HCT116 (cell line): ENCODE measurements around the gene BAX. TPM values are rescaled to one million over a fixed set of nuclear protein-coding genes. Genes with fewer than 3 reads are reported as not detected.

ENCODE experiments used
- ATAC-seq: fragments of 200-7000 bp; cut with Tn5 transposase; 2 replicates; pipeline ENCODE4 v1.9.1; 2020; ENCODE audit warnings: mild to moderate bottlenecking, moderate library complexity
- BruUV-seq: library from RNA; stranded (reverse); fragments of 400-500 nt; replicated peaks from 2 replicates; lab custom pipeline; 2021; lab: Mats Ljungman, UMichigan
- CTCF ChIA-PET: fragments of 300-600 bp; sonication (Branson Sonifier 250); formaldehyde crosslinking; loops from one replicate; lab custom pipeline; 2021; ENCODE audit warnings: antibody characterized with exemption; lab: Charles Lee
- POLR2A ChIA-PET: fragments of 300-600, 350-600 bp; sonication (Branson Sonifier 250); formaldehyde crosslinking; loops from one replicate; lab custom pipeline; 2021; ENCODE audit warnings: antibody characterized with exemption; lab: Charles Lee
- RAD21 ChIA-PET, 2 experiments: fragments of 300-600 bp; sonication (Branson Sonifier 250); formaldehyde crosslinking; loops; one replicate each; lab custom pipeline; 2023; ENCODE audit warnings: low total read pairs in 2 of 2; ENCODE audit not compliant: uncharacterized antibody in 2 of 2, unreplicated experiment in 2 of 2, low non-redundant PET in 1 of 2; lab: Charles Lee
- DNase-seq: peaks from one replicate; pipeline ENCODE4 v3.0.0-alpha.2; 2010; ENCODE audit warnings: low read depth, low spot score
- H2AFZ ChIP-seq: fragments of 200-600 bp; shearing (Covaris generic), sonication (generic); 2 replicates; pipeline ENCODE4 v1.6.1; 2017; ENCODE audit warnings: low read depth, mixed run types, mixed read lengths, antibody characterized with exemption, low read length; ENCODE audit not compliant: poor library complexity, severe bottlenecking
- H3K27ac ChIP-seq: 2 replicates; pipeline ENCODE4 v1.5.1; 2012; ENCODE audit warnings: low read depth, low read length
- H3K27me3 ChIP-seq: fragments of 200-600 bp; sonication (generic); 2 replicates; pipeline ENCODE4 v1.6.1; 2016; ENCODE audit warnings: mixed run types, low read length, mixed read lengths; ENCODE audit not compliant: insufficient read depth
- H3K36me3 ChIP-seq, 2 experiments: fragments of 200-500 bp in 1 of 2; fragments of 200-600 bp in 1 of 2; sonication (Bioruptor generic) in 1 of 2; sonication (generic) in 1 of 2; 2 replicates each; pipeline versions ENCODE4 v1.5.1 to v1.6.1; 2014 to 2016; ENCODE audit warnings: low read length in 2 of 2, inconsistent platforms in 1 of 2, mixed read lengths in 1 of 2, mixed run types in 1 of 2; ENCODE audit not compliant: insufficient read depth in 2 of 2, control insufficient read depth in 1 of 2
- H3K4me1 ChIP-seq, 2 experiments: fragments of 200-600 bp in 1 of 2; sonication (generic) in 1 of 2; 2 replicates each; pipeline versions ENCODE4 v1.5.1 to v1.6.1; 2012 to 2017; ENCODE audit warnings: low read length in 2 of 2, inconsistent platforms in 1 of 2, mild to moderate bottlenecking in 1 of 2, mixed read lengths in 1 of 2, mixed run types in 1 of 2, moderate library complexity in 1 of 2; ENCODE audit not compliant: insufficient read depth in 2 of 2, control insufficient read depth in 1 of 2
- H3K4me2 ChIP-seq: fragments of 200-600 bp; sonication (generic); 2 replicates; pipeline ENCODE4 v1.6.1; 2017; ENCODE audit warnings: mixed run types, low read length, mixed read lengths
- H3K4me3 ChIP-seq, 2 experiments: fragments of 200-600 bp in 1 of 2; sonication (generic) in 1 of 2; replicated peaks in 1 of 2; 2 replicates each; pipeline ENCODE4 v1.5.1; 2011 to 2016; ENCODE audit warnings: low read length in 2 of 2, control low read depth in 1 of 2, low read depth in 1 of 2, mild to moderate bottlenecking in 1 of 2, mixed read lengths in 1 of 2, mixed run types in 1 of 2
- H3K79me2 ChIP-seq: fragments of 200-600 bp; sonication (generic); 2 replicates; pipeline ENCODE4 v1.6.1; 2017; ENCODE audit warnings: mild to moderate bottlenecking, mixed run types, low read length, moderate library complexity, mixed read lengths; ENCODE audit not compliant: insufficient read depth
- H3K9ac ChIP-seq: fragments of 200-600 bp; sonication (generic); 2 replicates; pipeline ENCODE4 v1.6.1; 2016; ENCODE audit warnings: low read length, mixed read lengths
- H3K9me2 ChIP-seq: fragments of 200-600 bp; sonication (generic), shearing (Covaris generic); 2 replicates; pipeline ENCODE4 v1.6.1; 2017; ENCODE audit warnings: mixed run types, mild to moderate bottlenecking, moderate library complexity; ENCODE audit not compliant: insufficient read depth
- H3K9me3 ChIP-seq, 2 experiments: fragments of 200-500 bp in 1 of 2; fragments of 200-600 bp in 1 of 2; sonication (Bioruptor generic) in 1 of 2; sonication (generic) in 1 of 2; 2 replicates each; pipeline ENCODE4 v1.6.1; 2014 to 2017; ENCODE audit warnings: low read length in 2 of 2, mixed read lengths in 2 of 2, inconsistent platforms in 1 of 2, low read depth in 1 of 2, mild to moderate bottlenecking in 1 of 2, mixed run types in 1 of 2, moderate library complexity in 1 of 2; ENCODE audit not compliant: control insufficient read depth in 1 of 2, insufficient read depth in 1 of 2
- H4K20me1 ChIP-seq: fragments of 200-600 bp; sonication (generic), shearing (Covaris generic); 2 replicates; pipeline ENCODE4 v1.6.1; 2017; ENCODE audit warnings: mixed run types, mild to moderate bottlenecking, moderate library complexity; ENCODE audit not compliant: insufficient read depth
- JUND ChIP-seq: IDR thresholded peaks from 2 replicates; pipeline ENCODE4 v1.6.1; 2012
- POLR2AphosphoS5 ChIP-seq: IDR thresholded peaks from 2 replicates; pipeline ENCODE4 v1.6.1; 2011; ENCODE audit warnings: mild to moderate bottlenecking, low read depth, low read length, moderate library complexity
- RAD21 ChIP-seq: IDR thresholded peaks from 2 replicates; pipeline ENCODE4 v1.6.1; 2012; ENCODE audit warnings: low read depth, mild to moderate bottlenecking
- SIN3A ChIP-seq: IDR thresholded peaks from 2 replicates; pipeline ENCODE4 v1.6.1; 2012; ENCODE audit warnings: low read depth
- SP1 ChIP-seq: IDR thresholded peaks from 2 replicates; pipeline ENCODE4 v1.6.1; 2012; ENCODE audit warnings: low read depth
- ZFX ChIP-seq: fragments of 450-650 bp; IDR thresholded peaks from 2 replicates; pipeline ENCODE4 v1.6.1; 2017
- ZNF274 ChIP-seq: fragments of 200-500 bp; sonication (Bioruptor generic); IDR thresholded peaks from 2 replicates; pipeline ENCODE4 v1.6.1; 2014; ENCODE audit warnings: mild to moderate bottlenecking, low read depth, low read length, inconsistent platforms
- intact Hi-C: fragments of 100-400 bp; cut with micrococcal nuclease; formaldehyde crosslinking; loops from 2 replicates; pipeline ENCODE4 v1.10.0; 2022
- total RNA-seq: library from RNA; stranded (reverse); gene quantifications from one replicate; pipeline ENCODE4 v1.2.1, GENCODE V29; 2021; ENCODE audit not compliant: unreplicated experiment
- TF ChIP-seq, protein P1 (sequence below): IDR thresholded peaks from 2 replicates; pipeline ENCODE4 v1.6.1; 2011; ENCODE audit warnings: mild to moderate bottlenecking, low read length, moderate library complexity; ENCODE audit not compliant: insufficient replicate concordance; ENCODE audit errors: extremely low read depth

Gene BAX
- total RNA-seq, 1 experiment from 2014 or later = 96.4 TPM

DNA sequence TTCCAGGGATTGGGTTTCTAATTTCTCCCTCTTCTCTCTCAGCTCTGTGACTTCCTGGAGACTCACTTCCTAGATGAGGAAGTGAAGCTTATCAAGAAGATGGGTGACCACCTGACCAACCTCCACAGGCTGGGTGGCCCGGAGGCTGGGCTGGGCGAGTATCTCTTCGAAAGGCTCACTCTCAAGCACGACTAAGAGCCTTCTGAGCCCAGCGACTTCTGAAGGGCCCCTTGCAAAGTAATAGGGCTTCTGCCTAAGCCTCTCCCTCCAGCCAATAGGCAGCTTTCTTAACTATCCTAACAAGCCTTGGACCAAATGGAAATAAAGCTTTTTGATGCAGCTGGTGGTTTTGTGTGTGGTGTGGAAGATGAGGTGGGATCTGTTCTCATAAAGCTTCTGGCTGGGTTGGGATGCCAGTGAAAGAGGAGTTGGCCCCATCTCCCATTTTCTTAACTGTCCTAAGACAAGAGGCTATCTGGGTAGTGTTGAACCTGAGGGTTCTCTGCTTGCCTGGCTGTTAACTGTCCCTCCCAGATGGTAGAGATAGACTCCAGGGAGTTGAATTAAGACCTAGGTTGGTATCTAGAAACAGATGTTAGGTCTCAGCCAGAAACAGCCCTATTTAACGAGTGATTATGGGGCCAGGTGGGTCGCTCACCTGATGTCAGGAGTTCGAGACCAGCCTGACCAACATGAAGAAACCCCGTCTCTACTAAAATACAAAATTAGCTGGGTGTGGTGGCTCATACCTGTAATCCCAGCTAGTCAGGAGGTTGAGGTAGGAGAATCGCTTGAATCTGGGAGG is 12.1 kb downstream of the BAX start:
- peak overlapping the region; percentile 83 for H3K4me2 ChIP-seq
- peaks cover 9% of the 10 kb centered on the region; the same call in 1 of the 2 replicates for H4K20me1 ChIP-seq
- intact Hi-C loops = loop anchor here (5.0 kb wide), 1 partner anchor 94 kb away; the partner anchor contains the start of gene PPP1R15A
- no peaks in the 10 kb centered on the region for H3K27me3 ChIP-seq
- peaks cover 3 to 26% of the 10 kb centered on the region in 2 experiments; a peak in 3 of 4 replicates for H3K36me3 ChIP-seq
- no TSS peak for BruUV-seq
- peak overlapping the region; percentile 78 for H3K9ac ChIP-seq
- H3K4me3 ChIP-seq = peak overlapping the region; percentile 73 to 84
- H2AFZ ChIP-seq = no peak overlapping the region
- ChIA-PET RAD21 (interaction anchor here in 1 of 2 experiments (0.7 kb wide), 1 partner anchor 32 kb away, joined by 3 read pairs; no protein-coding TSS in a partner anchor), CTCF (interaction anchor here (0.6 to 1.3 kb wide), 3 partner anchors 124 to 179 kb away, joined by 3 to 4 read pairs (median 3); no protein-coding TSS in a partner anchor), POLR2A (interaction anchor here (0.8 to 2.4 kb wide), 12 partner anchors 9 to 124 kb away, joined by 3 to 9 read pairs (median 3); partner anchors contain the start of genes GYS1, NUCB1, PPP1R15A and RUVBL2)
- peak overlapping the region; percentile 75 for H3K27ac ChIP-seq
- DNase-seq = no peak
- peaks cover 16% of the 10 kb centered on the region for H3K79me2 ChIP-seq
- H3K9me3 ChIP-seq = no peaks in the 10 kb centered on the region
- H3K4me1 ChIP-seq = peaks cover 27 to 54% of the 10 kb centered on the region in 2 experiments
- H3K9me2 ChIP-seq = no peaks in the 10 kb centered on the region
- TF ChIP-seq ZNF274 = no peak
- no peak for TF ChIP-seq RAD21
- TF ChIP-seq JUND = peak; percentile 2; the same call in 1 of the 2 replicates
- peak; percentile 19; the same call in 1 of the 2 replicates for TF ChIP-seq SP1
- no peak for TF ChIP-seq ZFX
- TF ChIP-seq POLR2AphosphoS5 = peak; percentile 57; the same call in 1 of the 2 replicates
- TF ChIP-seq SIN3A = no peak; the same call in 1 of the 2 replicates
- TF ChIP-seq, protein P1, sequence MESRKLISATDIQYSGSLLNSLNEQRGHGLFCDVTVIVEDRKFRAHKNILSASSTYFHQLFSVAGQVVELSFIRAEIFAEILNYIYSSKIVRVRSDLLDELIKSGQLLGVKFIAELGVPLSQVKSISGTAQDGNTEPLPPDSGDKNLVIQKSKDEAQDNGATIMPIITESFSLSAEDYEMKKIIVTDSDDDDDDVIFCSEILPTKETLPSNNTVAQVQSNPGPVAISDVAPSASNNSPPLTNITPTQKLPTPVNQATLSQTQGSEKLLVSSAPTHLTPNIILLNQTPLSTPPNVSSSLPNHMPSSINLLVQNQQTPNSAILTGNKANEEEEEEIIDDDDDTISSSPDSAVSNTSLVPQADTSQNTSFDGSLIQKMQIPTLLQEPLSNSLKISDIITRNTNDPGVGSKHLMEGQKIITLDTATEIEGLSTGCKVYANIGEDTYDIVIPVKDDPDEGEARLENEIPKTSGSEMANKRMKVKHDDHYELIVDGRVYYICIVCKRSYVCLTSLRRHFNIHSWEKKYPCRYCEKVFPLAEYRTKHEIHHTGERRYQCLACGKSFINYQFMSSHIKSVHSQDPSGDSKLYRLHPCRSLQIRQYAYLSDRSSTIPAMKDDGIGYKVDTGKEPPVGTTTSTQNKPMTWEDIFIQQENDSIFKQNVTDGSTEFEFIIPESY = no peak
- ATAC-seq = no peak
